ENCODE measurements around the gene ECE1.

Gene ECE1

GRCh38 chr1:21289700-21290545, at the start of gene ECE1:
ECE1 (minus strand) TSS chr1:21290463; CDS start chr1:21290414, 49 bp downstream.
- DNase-seq, result no peak

- no peak for DNase-seq
These were observed 49.3 kb upstream of the ECE1 start for GRCh38 chr1:21339356-21340229.

- no peak for DNase-seq
These were observed 48.5 kb upstream of the ECE1 start for GRCh38 chr1:21338573-21339355.

DNA sequence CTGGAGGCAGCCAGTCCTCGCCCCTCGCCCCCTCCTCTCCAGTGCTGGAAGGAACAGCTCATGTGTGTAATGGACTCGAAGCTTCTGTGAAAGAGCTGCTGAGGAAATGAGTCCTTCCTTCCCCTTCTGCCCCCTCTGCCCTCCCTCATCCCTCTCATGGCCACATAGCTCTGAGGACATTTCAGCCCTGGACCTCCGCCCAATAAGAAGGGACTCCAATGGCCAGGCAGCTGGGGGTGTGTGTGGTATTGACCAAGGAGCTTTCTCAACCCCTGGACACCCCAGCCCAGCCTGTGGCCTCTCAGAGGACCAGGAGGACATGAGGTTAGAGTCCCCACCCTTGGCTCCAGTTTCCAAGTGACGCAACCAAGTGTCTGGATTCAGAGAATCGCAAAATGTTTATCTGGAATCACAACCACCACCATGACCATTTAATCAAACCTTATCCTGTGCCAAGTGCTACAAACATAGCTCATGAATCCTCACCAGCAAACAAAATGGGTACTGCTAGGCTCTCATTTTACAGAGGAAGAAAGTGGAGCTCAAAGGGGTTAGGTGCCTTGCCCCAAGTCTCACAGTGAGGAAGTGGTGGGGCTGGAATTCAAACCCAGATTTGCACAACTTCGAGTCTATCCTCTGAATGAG, 47.8 kb upstream of the ECE1 start:
- DNase-seq, result no peak

GRCh38 chr1:21337454-21337927, 47.2 kb upstream of the ECE1 start:
- DNase-seq, result no peak

GRCh38 chr1:21337010-21337437, 46.8 kb upstream of the ECE1 start:
- no peak for DNase-seq

DNA sequence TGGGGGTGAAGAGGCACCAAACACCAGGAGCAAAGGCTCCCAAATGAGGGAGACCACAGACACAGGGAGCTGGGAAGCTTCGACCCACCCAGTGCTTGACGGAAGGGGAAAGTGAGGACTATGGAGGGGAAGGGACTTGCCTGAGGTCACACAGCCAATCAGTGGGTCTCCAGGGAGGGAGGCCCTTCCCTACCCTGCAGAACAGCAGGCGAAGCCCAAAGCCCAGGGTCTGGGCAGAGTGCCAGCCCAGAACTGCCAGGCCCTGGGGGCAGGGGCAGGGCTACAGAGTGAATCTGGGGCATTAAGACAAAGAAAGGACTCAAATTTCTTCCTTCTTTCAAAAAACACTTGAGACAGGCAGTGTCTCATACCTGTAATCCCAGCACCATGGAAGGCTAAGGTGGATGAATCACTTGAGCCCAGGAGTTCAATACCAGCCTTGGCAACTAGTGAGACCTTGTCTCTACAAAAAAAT, 45.5 kb upstream of the ECE1 start:
- DNase-seq, result no peak

GRCh38 chr1:21335088-21335691, 44.9 kb upstream of the ECE1 start:
- DNase-seq, result no peak

GRCh38 chr1:21334214-21335087, 44.2 kb upstream of the ECE1 start:
- DNase-seq, result no peak

- DNase-seq, result no peak
These were observed 43.6 kb upstream of the ECE1 start for GRCh38 chr1:21333824-21334213.

GRCh38 chr1:21332554-21333311, 42.5 kb upstream of the ECE1 start:
- no peak for DNase-seq

DNA sequence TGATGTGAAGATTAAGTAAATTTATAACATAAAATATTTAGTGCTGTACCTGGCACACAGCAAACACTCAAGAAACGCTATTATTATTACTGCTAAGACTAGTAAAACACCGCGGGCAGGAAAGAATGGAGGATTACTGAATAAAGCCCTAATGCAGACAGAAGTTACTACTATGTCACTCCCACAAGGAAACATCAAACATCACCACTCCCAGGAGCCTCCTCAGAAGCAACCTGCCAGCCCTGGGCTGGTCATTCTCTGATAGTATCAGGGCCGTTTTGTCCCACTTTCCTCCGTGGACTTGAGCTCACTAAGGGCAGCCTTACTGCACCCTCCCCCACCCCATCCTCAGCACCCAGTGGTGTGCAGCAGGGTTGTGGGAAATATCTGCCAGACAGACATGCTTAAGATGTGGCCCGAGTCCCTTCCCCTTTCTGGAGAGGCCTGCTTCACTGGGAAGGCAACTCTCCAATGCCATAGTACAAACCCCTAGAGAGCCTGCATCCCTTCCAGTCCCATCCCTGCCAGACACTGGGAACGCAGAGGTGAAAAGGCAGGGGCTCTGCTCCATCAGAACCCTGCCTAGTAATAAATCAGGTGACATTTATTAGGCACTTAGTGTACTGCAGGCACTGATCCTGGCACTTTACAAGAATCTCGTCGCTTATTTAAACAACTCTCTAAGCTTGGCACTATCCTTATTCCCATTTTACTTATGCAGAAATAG, 41.7 kb upstream of the ECE1 start:
- no peak for DNase-seq

GRCh38 chr1:21330544-21330943, 40.3 kb upstream of the ECE1 start:
- DNase-seq, result no peak

DNA sequence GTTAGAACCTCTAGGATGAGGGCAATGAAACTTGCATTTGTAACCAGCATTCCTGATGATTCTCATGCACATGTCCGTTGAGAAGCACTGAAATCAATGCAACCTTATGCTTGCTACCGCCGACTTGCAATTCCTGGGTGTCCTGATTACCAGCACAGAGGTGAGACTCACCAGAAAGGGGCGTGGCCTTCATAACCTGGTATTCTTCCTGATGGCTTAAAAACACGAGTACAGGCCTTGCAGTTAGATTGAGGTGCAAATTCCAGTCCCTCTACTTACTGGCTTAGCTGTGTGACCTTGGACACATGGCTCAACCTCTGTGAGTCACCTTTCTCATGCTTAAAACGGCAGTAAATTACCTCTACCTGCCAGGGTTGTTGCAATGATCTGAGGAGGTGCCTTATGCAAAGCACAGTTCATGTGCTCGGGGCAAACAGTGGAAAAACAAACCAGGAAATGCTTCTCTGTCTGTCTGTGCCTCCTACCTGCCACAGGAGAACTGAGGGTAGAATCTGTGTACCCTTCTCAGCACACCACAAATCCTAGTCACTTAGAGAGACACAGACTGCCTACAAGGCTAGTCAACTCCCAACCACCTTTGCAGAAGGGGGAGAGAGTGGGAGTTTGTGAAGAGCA, 39.1 kb upstream of the ECE1 start:
- DNase-seq, result no peak

DNA sequence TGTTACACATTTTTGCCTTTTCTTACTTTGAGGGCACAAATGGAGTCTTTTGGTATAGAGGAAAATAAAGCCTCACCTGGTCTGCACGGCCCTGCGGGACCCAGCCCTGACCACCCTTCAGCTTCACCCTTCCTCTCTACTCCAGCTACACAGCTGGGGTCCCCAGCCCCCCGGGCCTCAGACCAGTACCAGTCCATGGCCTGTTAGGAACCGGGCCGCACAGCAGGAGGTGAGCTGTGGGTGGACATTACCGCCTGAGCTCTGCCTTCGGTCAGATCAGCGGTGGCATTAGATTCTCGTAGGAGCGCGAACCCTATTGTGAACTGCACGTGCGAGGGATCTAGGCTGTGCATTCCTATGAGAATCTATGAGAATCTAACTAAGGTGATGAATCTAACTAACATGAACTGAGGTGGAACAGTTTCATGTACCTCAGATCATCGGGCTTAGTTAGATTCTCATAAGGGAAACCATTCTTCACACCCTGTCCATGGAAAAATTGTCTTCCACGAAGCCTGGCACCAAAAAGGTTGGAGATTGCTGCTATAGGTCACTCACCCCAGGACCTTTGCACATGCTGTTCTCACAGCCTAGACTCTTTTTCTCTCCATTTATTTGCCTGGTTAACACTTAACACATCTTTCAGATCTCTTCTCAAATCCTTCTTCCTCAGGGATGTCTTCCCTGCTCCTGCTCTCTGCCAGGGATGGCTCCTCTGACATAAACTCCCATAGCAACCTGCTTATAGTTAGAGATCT, 37.5 kb upstream of the ECE1 start:
- DNase-seq, result no peak

DNA sequence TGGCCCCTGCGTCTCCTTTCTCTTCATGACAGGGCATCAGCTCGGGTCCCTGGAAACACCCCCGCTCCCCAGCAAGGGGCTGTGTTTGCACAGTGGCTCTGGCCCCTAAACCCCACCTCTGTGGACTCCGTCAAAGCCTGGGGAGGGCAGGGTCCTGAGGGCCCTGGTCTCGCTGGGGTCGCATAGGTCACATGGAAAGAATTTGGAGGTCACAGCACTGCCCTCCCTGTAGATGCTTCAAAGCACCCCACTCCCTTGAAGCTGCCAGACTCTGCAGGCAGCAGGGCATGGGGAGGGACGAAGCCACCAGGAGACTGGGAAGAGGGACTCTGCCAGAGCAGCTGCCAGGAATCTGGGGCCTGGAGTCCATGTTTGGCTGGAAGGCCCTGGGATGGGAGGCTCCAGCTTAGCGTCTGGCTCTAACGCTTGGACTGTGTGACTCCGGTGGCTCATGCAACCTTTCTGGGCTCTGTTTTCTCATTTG, 36.6 kb upstream of the ECE1 start:
- no peak for DNase-seq

GRCh38 chr1:21325731-21326387, 35.6 kb upstream of the ECE1 start:
- no peak for DNase-seq
